ENCODE data around the gene KNDC1.
"Not testable (repeated sequence)": the region's sequence is repeated elsewhere in the genome, so short reads cannot be mapped to it uniquely, and the experiment has no call there.

The KNDC1 gene

DNA sequence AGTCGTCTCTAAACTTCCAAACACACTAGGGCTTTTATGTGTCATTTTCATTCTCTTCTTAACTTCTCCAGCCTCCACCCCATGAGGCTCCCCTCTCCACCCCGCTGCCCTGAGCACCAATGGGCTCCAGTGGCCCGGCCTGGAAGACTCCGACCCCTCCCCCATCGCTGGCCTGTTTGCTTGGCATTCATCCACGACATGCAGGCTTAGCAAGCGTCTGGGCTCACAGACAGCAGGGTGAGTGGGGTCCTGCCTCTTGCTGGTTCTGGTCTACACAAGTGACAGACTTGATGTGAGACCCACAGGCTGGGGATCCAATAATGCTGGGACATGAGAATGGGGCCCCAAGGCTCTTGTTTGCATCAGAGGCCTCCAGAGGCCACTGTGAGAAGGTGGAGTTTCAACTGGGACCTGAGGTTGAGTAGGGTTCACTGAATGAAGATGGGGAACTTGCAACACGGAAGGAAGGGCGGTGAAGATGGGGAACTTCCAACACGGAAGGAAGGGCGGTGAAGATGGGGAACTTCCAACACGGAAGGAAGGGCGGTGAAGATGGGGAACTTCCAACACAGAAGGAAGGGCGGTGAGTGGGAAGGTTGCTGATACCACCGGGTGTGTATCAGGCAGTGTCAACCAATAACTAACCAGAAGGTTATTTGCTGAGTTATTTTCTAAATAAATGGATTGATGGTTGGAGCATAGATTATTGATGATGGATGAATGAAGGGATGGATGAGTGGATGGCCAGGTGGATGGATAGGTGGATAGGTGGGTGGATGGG lies 14.0 kb downstream of the KNDC1 start:
- no peaks in the 10 kb centered on the region for H3K4me1 ChIP-seq (ENCODE audit: control insufficient read depth, insufficient read depth, low read depth, low read length)
- no peak overlapping the region for H3K4me3 ChIP-seq (ENCODE audit: insufficient read depth in 1 of 2, low read depth in 1 of 2, low read length in 2 of 2)
- no peak overlapping the region for H2BK15ac ChIP-seq (ENCODE audit: low read depth, poor library complexity, severe bottlenecking)
- no peak overlapping the region for H4K91ac ChIP-seq (ENCODE audit: low read length)
- peaks cover 0 to 2% of the 10 kb centered on the region in 2 experiments for H3K27me3 ChIP-seq (ENCODE audit: control insufficient read depth in 1 of 2, insufficient read depth in 1 of 2, low read length in 2 of 2)
- H2AFZ ChIP-seq (ENCODE audit: low read depth, low read length): no peak overlapping the region
- no peak for DNase-seq
- no peak overlapping the region for H3K27ac ChIP-seq (ENCODE audit: low read length, poor library complexity, severe bottlenecking)
- H4K8ac ChIP-seq (ENCODE audit: low read length): no peak overlapping the region
- H2BK120ac ChIP-seq (ENCODE audit: low read depth, low read length): no peak overlapping the region
- no peaks in the 10 kb centered on the region for H3K9me3 ChIP-seq (ENCODE audit: control insufficient read depth, low read length)
- H3K4me2 ChIP-seq (ENCODE audit: low read length, poor library complexity, severe bottlenecking): no peak overlapping the region
- no peak overlapping the region for H3K18ac ChIP-seq (ENCODE audit: low read depth in 1 of 2, low read length in 2 of 2)
- H3K36me3 ChIP-seq (ENCODE audit: control insufficient read depth in 1 of 2, insufficient read depth in 2 of 2, low read depth in 1 of 2, low read length in 2 of 2): no peaks in the 10 kb centered on the region
- no peak overlapping the region for H2BK12ac ChIP-seq (ENCODE audit: low read length in 2 of 2)
- WGBS: 88% methylated on average over 15 of the region's 15 CpGs
- H3K79me1 ChIP-seq (replicated peaks; ENCODE audit: low read length, poor library complexity, severe bottlenecking): no peaks in the 10 kb centered on the region
- no peak overlapping the region for H3K9ac ChIP-seq (ENCODE audit: low read length)
- no peak overlapping the region for H3K23ac ChIP-seq (ENCODE audit: low read length in 2 of 2)
- no peak overlapping the region for H2BK5ac ChIP-seq (ENCODE audit: low read depth, low read length, poor library complexity, severe bottlenecking)
- no peak overlapping the region for H3K4ac ChIP-seq (ENCODE audit: low read depth in 1 of 2, low read length in 2 of 2)
- H2AK5ac ChIP-seq (ENCODE audit: low read length, severe bottlenecking): no peak overlapping the region
- H3K14ac ChIP-seq (ENCODE audit: low read length in 2 of 2): no peak overlapping the region

DNA sequence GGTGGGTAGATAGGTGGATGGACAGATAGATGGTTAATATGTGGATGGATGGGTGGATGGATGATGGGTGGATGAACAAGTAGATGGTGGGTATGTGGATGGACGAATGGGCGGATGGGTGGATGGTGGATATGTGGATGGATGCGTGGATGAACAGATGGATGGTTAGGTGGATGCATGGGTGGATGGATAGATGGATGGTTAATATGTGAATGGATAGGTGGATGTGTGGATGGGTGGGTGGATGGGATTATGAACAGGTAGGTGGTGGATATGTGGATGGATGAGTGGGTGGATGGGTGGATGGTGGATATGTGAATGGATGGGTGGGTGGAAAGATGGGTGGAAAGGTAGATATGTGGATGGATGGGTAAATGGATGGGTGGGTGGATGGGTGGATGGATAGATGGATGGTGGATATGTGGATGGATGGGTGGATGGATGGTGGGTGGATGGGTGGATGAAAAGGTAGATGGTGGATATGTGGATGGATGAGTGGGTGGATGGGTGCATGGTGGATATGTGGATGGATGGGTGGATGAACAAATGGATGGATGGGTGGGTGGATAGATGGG lies 14.8 kb downstream of the KNDC1 start:
- Histone ChIP-seq H3K14ac (ENCODE audit: low read length in 2 of 2) (no peak overlapping the region), H2AK5ac (ENCODE audit: low read length, severe bottlenecking) (no peak overlapping the region), H3K4me2 (ENCODE audit: low read length, poor library complexity, severe bottlenecking) (no peak overlapping the region), H4K91ac (ENCODE audit: low read length) (no peak overlapping the region), H3K23ac (ENCODE audit: low read length in 2 of 2) (no peak overlapping the region), H3K18ac (ENCODE audit: low read depth in 1 of 2, low read length in 2 of 2) (no peak overlapping the region), H3K4ac (ENCODE audit: low read depth in 1 of 2, low read length in 2 of 2) (no peak overlapping the region), H3K9me3 (ENCODE audit: control insufficient read depth, low read length) (no peaks in the 10 kb centered on the region), H3K4me1 (ENCODE audit: control insufficient read depth, insufficient read depth, low read depth, low read length) (no peaks in the 10 kb centered on the region), H4K8ac (ENCODE audit: low read length) (no peak overlapping the region), H2AFZ (ENCODE audit: low read depth, low read length) (no peak overlapping the region), H3K36me3 (ENCODE audit: control insufficient read depth in 1 of 2, insufficient read depth in 2 of 2, low read depth in 1 of 2, low read length in 2 of 2) (no peaks in the 10 kb centered on the region), H3K4me3 (ENCODE audit: insufficient read depth in 1 of 2, low read depth in 1 of 2, low read length in 2 of 2) (no peak overlapping the region), H3K27me3 (ENCODE audit: control insufficient read depth in 1 of 2, insufficient read depth in 1 of 2, low read length in 2 of 2) (peaks cover 0 to 2% of the 10 kb centered on the region in 2 experiments), H2BK5ac (ENCODE audit: low read depth, low read length, poor library complexity, severe bottlenecking) (no peak overlapping the region), H3K27ac (ENCODE audit: low read length, poor library complexity, severe bottlenecking) (no peak overlapping the region), H2BK12ac (ENCODE audit: low read length in 2 of 2) (no peak overlapping the region), H3K9ac (ENCODE audit: low read length) (no peak overlapping the region), H2BK15ac (ENCODE audit: low read depth, poor library complexity, severe bottlenecking) (no peak overlapping the region), H3K79me1 (replicated peaks; ENCODE audit: low read length, poor library complexity, severe bottlenecking) (no peaks in the 10 kb centered on the region), H2BK120ac (ENCODE audit: low read depth, low read length) (no peak overlapping the region)
- 49% methylated on average over 3 of the region's 3 CpGs for whole genome bisulfite sequencing
- DNase-seq: no peak

DNA sequence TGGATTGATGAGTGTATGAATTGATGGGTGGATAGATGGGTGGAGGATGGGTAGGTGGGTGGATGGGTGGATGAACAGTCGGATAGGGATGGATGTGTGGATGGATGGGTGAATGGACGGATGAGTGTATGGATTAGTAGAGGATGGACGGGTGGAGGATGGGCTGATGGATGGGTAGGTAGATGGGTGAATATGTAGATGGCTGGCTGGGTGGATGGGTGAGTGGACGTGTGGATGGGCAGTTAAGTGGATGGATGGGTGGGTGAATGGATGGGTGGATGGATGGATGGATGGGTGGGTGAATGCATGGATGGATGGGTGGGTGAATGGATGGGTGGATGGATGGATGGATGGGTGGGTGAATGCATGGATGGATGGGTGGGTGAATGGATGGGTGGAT lies 15.6 kb downstream of the KNDC1 start:
- H3K79me1 ChIP-seq (replicated peaks; ENCODE audit: low read length, poor library complexity, severe bottlenecking); H4K8ac ChIP-seq (ENCODE audit: low read length); H2BK12ac ChIP-seq (ENCODE audit: low read length in 2 of 2); H2BK120ac ChIP-seq (ENCODE audit: low read depth, low read length); H3K4me1 ChIP-seq (ENCODE audit: control insufficient read depth, insufficient read depth, low read depth, low read length); H3K27ac ChIP-seq (ENCODE audit: low read length, poor library complexity, severe bottlenecking); H3K9ac ChIP-seq (ENCODE audit: low read length); H3K18ac ChIP-seq (ENCODE audit: low read depth in 1 of 2, low read length in 2 of 2); H4K91ac ChIP-seq (ENCODE audit: low read length); H2BK15ac ChIP-seq (ENCODE audit: low read depth, poor library complexity, severe bottlenecking); H3K4me2 ChIP-seq (ENCODE audit: low read length, poor library complexity, severe bottlenecking); H3K14ac ChIP-seq (ENCODE audit: low read length in 2 of 2); H3K23ac ChIP-seq (ENCODE audit: low read length in 2 of 2); H2AK5ac ChIP-seq (ENCODE audit: low read length, severe bottlenecking); H3K4ac ChIP-seq (ENCODE audit: low read depth in 1 of 2, low read length in 2 of 2); H3K4me3 ChIP-seq (ENCODE audit: insufficient read depth in 1 of 2, low read depth in 1 of 2, low read length in 2 of 2); H2BK5ac ChIP-seq (ENCODE audit: low read depth, low read length, poor library complexity, severe bottlenecking); H3K36me3 ChIP-seq (ENCODE audit: control insufficient read depth in 1 of 2, insufficient read depth in 2 of 2, low read depth in 1 of 2, low read length in 2 of 2); H3K9me3 ChIP-seq (ENCODE audit: control insufficient read depth, low read length); H2AFZ ChIP-seq (ENCODE audit: low read depth, low read length); DNase-seq: not testable (repeated sequence)
- WGBS: 71% methylated on average over 4 of the region's 4 CpGs
- peaks cover 0 to 10% of the 10 kb centered on the region in 2 experiments for H3K27me3 ChIP-seq (ENCODE audit: control insufficient read depth in 1 of 2, insufficient read depth in 1 of 2, low read length in 2 of 2)

DNA sequence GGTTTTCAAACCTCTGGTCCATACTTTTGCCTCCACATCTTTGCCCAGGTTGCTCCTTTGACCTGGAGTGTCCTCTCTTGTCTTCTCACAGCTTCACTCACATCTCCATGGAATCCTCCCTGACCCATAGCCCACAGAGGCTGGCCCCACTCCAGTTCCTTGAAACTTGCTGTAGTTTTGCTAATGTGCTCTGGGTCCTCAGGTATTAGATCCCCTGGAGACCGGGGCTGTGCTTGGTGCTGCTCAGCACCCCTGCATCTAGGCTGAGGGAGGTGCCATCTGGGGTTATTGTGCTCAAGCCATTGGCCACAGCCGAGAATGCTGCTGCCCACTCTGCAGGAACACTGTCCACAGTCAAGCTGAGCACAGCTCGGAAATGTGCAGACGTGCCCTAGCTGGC lies 16.5 kb downstream of the KNDC1 start:
- Histone ChIP-seq H3K27ac (ENCODE audit: low read length, poor library complexity, severe bottlenecking) (no peak overlapping the region), H3K9me3 (ENCODE audit: control insufficient read depth, low read length) (no peaks in the 10 kb centered on the region), H3K4me2 (ENCODE audit: low read length, poor library complexity, severe bottlenecking) (no peak overlapping the region), H3K4ac (ENCODE audit: low read depth in 1 of 2, low read length in 2 of 2) (no peak overlapping the region), H3K36me3 (ENCODE audit: control insufficient read depth in 1 of 2, insufficient read depth in 2 of 2, low read depth in 1 of 2, low read length in 2 of 2) (no peaks in the 10 kb centered on the region), H2BK5ac (ENCODE audit: low read depth, low read length, poor library complexity, severe bottlenecking) (no peak overlapping the region), H2BK12ac (ENCODE audit: low read length in 2 of 2) (no peak overlapping the region), H3K4me3 (ENCODE audit: insufficient read depth in 1 of 2, low read depth in 1 of 2, low read length in 2 of 2) (no peak overlapping the region), H3K4me1 (ENCODE audit: control insufficient read depth, insufficient read depth, low read depth, low read length) (no peaks in the 10 kb centered on the region), H2AFZ (ENCODE audit: low read depth, low read length) (no peak overlapping the region), H4K91ac (ENCODE audit: low read length) (no peak overlapping the region), H3K14ac (ENCODE audit: low read length in 2 of 2) (no peak overlapping the region), H3K18ac (ENCODE audit: low read depth in 1 of 2, low read length in 2 of 2) (no peak overlapping the region), H3K79me1 (replicated peaks; ENCODE audit: low read length, poor library complexity, severe bottlenecking) (no peaks in the 10 kb centered on the region), H3K23ac (ENCODE audit: low read length in 2 of 2) (no peak overlapping the region), H3K27me3 (ENCODE audit: control insufficient read depth in 1 of 2, insufficient read depth in 1 of 2, low read length in 2 of 2) (peaks cover 0 to 13% of the 10 kb centered on the region in 2 experiments), H2AK5ac (ENCODE audit: low read length, severe bottlenecking) (no peak overlapping the region), H4K8ac (ENCODE audit: low read length) (no peak overlapping the region), H2BK120ac (ENCODE audit: low read depth, low read length) (no peak overlapping the region), H2BK15ac (ENCODE audit: low read depth, poor library complexity, severe bottlenecking) (no peak overlapping the region), H3K9ac (ENCODE audit: low read length) (no peak overlapping the region)
- 79% methylated on average over 4 of the region's 4 CpGs for WGBS
- DNase-seq: no peak
